ENCODE measurements around the gene INPP5E. TPM values are rescaled to one million over a fixed set of nuclear protein-coding genes. Genes with fewer than 3 reads are reported as not detected.

Gene INPP5E
- total and polyA plus RNA-seq, 10 of the 15 experiments (the other 5 are each of a cell fraction or from before 2014, with no cell fraction given): 0.24 to 16.0 (median 5.3) TPM

- TF ChIP-seq ZNF207 (IDR thresholded peaks at IDR 0.05; ENCODE audit: borderline replicate concordance) (0 out of 2 replicates have a peak, but pooled peaks have one; percentile 85), KLF5 (IDR thresholded peaks at IDR 0.05; ENCODE audit: partially characterized antibody) (peak; percentile 77), NFIC (IDR thresholded peaks at IDR 0.05; ENCODE audit: low read depth, low read length) (no peak), ZBED1 (IDR thresholded peaks at IDR 0.05; ENCODE audit: borderline replicate concordance) (no peak), ZNF274 (IDR thresholded peaks at IDR 0.05; ENCODE audit: insufficient read depth, insufficient read length) (no peak), CBX5 (IDR thresholded peaks at IDR 0.05; ENCODE audit: low read depth) (no peak), EED (IDR thresholded peaks at IDR 0.05; ENCODE audit: low read depth) (no peak), TCF3 (IDR thresholded peaks at IDR 0.05; ENCODE audit: borderline replicate concordance, insufficient read depth, low read depth, low read length) (no peak), NR2F1 (conservative IDR thresholded peaks at IDR 0.05) (peak; percentile 54), CHD4 (IDR thresholded peaks at IDR 0.05) (no peak), BRCA1 (IDR thresholded peaks at IDR 0.05; ENCODE audit: low read depth, low read length) (no peak), PKNOX1 (IDR thresholded peaks at IDR 0.05) (peak; percentile 78), ZNF622 (IDR thresholded peaks at IDR 0.05) (no peak), EP300 (IDR thresholded peaks at IDR 0.05; ENCODE audit: borderline replicate concordance in 1 of 2, control insufficient read depth in 1 of 2, low read depth in 2 of 2, low read length in 2 of 2) (no peak), TCF7 (IDR thresholded peaks at IDR 0.05; ENCODE audit: borderline replicate concordance) (no peak), CREM (IDR thresholded peaks at IDR 0.05; ENCODE audit: low read depth) (no peak; the same call in 1 of the 2 replicates), KAT2A (conservative IDR thresholded peaks at IDR 0.05; ENCODE audit: control insufficient read depth, low read depth, low read length) (no peak), E4F1 (IDR thresholded peaks at IDR 0.05; ENCODE audit: borderline replicate concordance, partially characterized antibody) (no peak), IRF4 (IDR thresholded peaks at IDR 0.05; ENCODE audit: low read depth, low read length) (no peak)
- TF ChIP-seq, protein P1, sequence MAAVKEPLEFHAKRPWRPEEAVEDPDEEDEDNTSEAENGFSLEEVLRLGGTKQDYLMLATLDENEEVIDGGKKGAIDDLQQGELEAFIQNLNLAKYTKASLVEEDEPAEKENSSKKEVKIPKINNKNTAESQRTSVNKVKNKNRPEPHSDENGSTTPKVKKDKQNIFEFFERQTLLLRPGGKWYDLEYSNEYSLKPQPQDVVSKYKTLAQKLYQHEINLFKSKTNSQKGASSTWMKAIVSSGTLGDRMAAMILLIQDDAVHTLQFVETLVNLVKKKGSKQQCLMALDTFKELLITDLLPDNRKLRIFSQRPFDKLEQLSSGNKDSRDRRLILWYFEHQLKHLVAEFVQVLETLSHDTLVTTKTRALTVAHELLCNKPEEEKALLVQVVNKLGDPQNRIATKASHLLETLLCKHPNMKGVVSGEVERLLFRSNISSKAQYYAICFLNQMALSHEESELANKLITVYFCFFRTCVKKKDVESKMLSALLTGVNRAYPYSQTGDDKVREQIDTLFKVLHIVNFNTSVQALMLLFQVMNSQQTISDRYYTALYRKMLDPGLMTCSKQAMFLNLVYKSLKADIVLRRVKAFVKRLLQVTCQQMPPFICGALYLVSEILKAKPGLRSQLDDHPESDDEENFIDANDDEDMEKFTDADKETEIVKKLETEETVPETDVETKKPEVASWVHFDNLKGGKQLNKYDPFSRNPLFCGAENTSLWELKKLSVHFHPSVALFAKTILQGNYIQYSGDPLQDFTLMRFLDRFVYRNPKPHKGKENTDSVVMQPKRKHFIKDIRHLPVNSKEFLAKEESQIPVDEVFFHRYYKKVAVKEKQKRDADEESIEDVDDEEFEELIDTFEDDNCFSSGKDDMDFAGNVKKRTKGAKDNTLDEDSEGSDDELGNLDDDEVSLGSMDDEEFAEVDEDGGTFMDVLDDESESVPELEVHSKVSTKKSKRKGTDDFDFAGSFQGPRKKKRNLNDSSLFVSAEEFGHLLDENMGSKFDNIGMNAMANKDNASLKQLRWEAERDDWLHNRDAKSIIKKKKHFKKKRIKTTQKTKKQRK (IDR thresholded peaks at IDR 0.05; ENCODE audit: low read depth, low read length): no peak
- TF ChIP-seq, protein P2, sequence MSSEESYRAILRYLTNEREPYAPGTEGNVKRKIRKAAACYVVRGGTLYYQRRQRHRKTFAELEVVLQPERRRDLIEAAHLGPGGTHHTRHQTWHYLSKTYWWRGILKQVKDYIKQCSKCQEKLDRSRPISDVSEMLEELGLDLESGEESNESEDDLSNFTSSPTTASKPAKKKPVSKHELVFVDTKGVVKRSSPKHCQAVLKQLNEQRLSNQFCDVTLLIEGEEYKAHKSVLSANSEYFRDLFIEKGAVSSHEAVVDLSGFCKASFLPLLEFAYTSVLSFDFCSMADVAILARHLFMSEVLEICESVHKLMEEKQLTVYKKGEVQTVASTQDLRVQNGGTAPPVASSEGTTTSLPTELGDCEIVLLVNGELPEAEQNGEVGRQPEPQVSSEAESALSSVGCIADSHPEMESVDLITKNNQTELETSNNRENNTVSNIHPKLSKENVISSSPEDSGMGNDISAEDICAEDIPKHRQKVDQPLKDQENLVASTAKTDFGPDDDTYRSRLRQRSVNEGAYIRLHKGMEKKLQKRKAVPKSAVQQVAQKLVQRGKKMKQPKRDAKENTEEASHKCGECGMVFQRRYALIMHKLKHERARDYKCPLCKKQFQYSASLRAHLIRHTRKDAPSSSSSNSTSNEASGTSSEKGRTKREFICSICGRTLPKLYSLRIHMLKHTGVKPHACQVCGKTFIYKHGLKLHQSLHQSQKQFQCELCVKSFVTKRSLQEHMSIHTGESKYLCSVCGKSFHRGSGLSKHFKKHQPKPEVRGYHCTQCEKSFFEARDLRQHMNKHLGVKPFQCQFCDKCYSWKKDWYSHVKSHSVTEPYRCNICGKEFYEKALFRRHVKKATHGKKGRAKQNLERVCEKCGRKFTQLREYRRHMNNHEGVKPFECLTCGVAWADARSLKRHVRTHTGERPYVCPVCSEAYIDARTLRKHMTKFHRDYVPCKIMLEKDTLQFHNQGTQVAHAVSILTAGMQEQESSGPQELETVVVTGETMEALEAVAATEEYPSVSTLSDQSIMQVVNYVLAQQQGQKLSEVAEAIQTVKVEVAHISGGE (CRISPR knock-in tag; IDR thresholded peaks at IDR 0.05): no peak
Observed at GRCh38 chr9:136483589-136484152, 44.0 kb upstream of the INPP5E start (continued).

All from GM12878 (cell line).